Chondrocyte (in vitro differentiated cells): ENCODE measurements around the gene VPS51. TPM values are rescaled to one million over a fixed set of nuclear protein-coding genes. Genes with fewer than 3 reads are reported as not detected.

Source experiments
- DNase-seq: peaks from one replicate; pipeline ENCODE4 v3.0.0; 2021; ENCODE audit warnings: mixed read lengths, low spot score
- H3K27ac Mint-ChIP-seq: one replicate; pipeline ENCODE4 v1.8.0; 2021; ENCODE audit warnings: mild to moderate bottlenecking, moderate library complexity, mixed read lengths; ENCODE audit not compliant: unreplicated experiment
- H3K27me3 Mint-ChIP-seq: 2 replicates; pipeline ENCODE4 v1.8.0; 2021; ENCODE audit warnings: low read depth, mixed read lengths
- H3K36me3 Mint-ChIP-seq: 2 replicates; pipeline ENCODE4 v1.8.0; 2021; ENCODE audit warnings: low read depth, mixed read lengths
- H3K4me1 Mint-ChIP-seq: 2 replicates; pipeline ENCODE4 v1.8.0; 2021; ENCODE audit warnings: low read depth, mild to moderate bottlenecking, mixed read lengths
- H3K4me3 Mint-ChIP-seq: one replicate; pipeline ENCODE4 v1.8.0; 2021; ENCODE audit warnings: mild to moderate bottlenecking, moderate library complexity, mixed read lengths; ENCODE audit not compliant: unreplicated experiment
- H3K9me3 Mint-ChIP-seq: 2 replicates; pipeline ENCODE4 v1.8.0; 2021; ENCODE audit warnings: low read depth, mixed read lengths
- total RNA-seq: library from RNA; stranded (reverse); gene quantifications from 3 replicates; pipeline ENCODE4 v1.2.1, GENCODE V29; 2021
- TF ChIP-seq, protein P1 (sequence below): fragments of 200-600 bp; sonication (generic); IDR thresholded peaks from 2 replicates; pipeline ENCODE4 v1.5.0; 2021; ENCODE audit warnings: antibody characterized with exemption, mild to moderate bottlenecking, moderate library complexity

VPS51 gene
- total RNA-seq, 1 donor from 2014 or later: 73.4 TPM

DNA sequence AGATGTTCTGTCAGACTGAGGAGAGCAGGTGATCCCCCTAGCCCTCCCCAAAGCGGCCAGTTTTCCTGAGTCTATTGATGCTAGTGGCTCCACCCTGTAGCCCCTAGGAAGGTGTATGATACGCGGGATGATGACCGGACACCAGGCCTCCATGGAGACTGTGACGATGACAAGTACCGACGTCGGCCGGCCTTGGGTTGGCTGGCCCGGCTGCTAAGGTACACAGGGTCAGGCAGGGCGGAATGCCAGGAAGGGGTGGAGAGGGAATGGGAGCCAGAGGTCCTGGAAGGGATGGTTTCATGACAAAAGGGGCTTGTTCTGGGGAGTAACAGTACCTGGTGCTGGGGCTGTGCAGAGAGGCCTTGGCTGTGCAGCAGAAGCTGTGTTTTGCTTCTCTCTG, 8.8 kb upstream of the VPS51 start:
- peaks cover 23% of the 10 kb centered on the region for H3K36me3 Mint-ChIP-seq
- TF ChIP-seq, protein P1, sequence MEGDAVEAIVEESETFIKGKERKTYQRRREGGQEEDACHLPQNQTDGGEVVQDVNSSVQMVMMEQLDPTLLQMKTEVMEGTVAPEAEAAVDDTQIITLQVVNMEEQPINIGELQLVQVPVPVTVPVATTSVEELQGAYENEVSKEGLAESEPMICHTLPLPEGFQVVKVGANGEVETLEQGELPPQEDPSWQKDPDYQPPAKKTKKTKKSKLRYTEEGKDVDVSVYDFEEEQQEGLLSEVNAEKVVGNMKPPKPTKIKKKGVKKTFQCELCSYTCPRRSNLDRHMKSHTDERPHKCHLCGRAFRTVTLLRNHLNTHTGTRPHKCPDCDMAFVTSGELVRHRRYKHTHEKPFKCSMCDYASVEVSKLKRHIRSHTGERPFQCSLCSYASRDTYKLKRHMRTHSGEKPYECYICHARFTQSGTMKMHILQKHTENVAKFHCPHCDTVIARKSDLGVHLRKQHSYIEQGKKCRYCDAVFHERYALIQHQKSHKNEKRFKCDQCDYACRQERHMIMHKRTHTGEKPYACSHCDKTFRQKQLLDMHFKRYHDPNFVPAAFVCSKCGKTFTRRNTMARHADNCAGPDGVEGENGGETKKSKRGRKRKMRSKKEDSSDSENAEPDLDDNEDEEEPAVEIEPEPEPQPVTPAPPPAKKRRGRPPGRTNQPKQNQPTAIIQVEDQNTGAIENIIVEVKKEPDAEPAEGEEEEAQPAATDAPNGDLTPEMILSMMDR: no peak
- no peak overlapping the region for H3K4me3 Mint-ChIP-seq
- H3K9me3 Mint-ChIP-seq: no peaks in the 10 kb centered on the region
- H3K27me3 Mint-ChIP-seq: no peaks in the 10 kb centered on the region
- DNase-seq: no peak
- peaks cover 31% of the 10 kb centered on the region for H3K4me1 Mint-ChIP-seq
- no peak overlapping the region for H3K27ac Mint-ChIP-seq

DNA sequence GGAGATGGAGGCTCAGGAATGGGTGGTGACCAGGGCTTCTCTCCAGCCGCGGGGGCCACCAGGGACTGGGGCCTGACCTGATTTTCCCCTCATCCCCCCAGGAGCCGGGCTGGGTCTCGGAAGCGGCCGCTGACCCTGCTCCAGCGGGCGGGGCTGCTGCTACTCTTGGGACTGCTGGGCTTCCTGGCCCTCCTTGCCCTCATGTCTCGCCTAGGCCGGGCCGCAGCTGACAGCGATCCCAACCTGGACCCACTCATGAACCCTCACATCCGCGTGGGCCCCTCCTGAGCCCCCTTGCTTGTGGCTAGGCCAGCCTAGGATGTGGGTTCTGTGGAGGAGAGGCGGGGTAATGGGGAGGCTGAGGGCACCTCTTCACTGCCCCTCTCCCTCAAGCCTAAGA, 8.2 kb upstream of the VPS51 start:
- H3K27me3 Mint-ChIP-seq: no peaks in the 10 kb centered on the region
- TF ChIP-seq, protein P1: no peak
- H3K4me1 Mint-ChIP-seq: peaks cover 28% of the 10 kb centered on the region
- DNase-seq: no peak
- no peaks in the 10 kb centered on the region for H3K9me3 Mint-ChIP-seq
- H3K4me3 Mint-ChIP-seq: no peak overlapping the region
- H3K36me3 Mint-ChIP-seq: peaks cover 23% of the 10 kb centered on the region
- no peak overlapping the region for H3K27ac Mint-ChIP-seq

DNA sequence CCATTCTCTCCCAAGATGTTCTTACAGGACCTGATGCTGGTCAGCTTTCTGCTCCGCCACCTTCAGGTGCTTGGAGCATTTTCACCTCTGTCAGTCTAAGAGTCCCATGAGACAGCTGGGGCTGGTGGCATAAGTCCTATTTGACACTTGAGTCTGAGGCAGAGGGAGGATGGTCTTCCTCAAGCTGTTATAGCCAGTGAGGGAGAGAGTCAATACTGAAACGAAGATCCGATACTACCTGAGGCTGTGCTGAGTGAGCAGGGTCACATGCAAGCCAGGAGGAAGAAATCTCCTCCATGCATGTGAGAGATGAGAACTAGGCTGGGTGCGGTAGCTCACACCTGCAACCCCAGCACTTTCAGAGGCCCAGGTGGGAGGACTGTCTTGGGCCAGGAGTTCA, 6.4 kb upstream of the VPS51 start:
- Mint-ChIP-seq H3K36me3 (peaks cover 23% of the 10 kb centered on the region), H3K4me3 (no peak overlapping the region), H3K27ac (no peak overlapping the region), H3K9me3 (no peaks in the 10 kb centered on the region), H3K27me3 (no peaks in the 10 kb centered on the region), H3K4me1 (peaks cover 13% of the 10 kb centered on the region)
- TF ChIP-seq, protein P1: no peak
- DNase-seq: no peak

DNA sequence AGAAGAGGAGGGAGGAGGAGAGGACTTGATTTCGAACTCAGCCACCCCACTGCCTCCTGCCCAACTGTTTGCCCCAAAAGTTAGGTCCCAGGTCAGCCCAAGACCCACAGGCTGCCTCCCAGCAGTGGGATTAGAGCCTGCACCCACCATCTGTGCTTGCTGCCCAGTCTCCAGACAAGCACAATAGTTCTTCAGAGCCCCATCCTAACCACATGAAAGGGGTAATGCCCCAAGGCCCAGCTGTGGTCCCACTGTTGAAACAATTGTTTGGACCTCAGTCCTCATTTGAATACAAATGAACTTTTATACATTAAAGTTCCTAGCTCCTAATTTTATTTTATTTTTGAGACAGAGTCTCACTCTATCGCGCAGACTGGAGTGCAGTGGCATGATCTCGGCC, 5.4 kb upstream of the VPS51 start:
- Mint-ChIP-seq H3K27ac (no peak overlapping the region), H3K4me3 (no peak overlapping the region), H3K9me3 (no peaks in the 10 kb centered on the region), H3K27me3 (no peaks in the 10 kb centered on the region), H3K36me3 (peaks cover 22% of the 10 kb centered on the region), H3K4me1 (peaks cover 4% of the 10 kb centered on the region)
- DNase-seq: no peak
- TF ChIP-seq, protein P1: no peak

DNA sequence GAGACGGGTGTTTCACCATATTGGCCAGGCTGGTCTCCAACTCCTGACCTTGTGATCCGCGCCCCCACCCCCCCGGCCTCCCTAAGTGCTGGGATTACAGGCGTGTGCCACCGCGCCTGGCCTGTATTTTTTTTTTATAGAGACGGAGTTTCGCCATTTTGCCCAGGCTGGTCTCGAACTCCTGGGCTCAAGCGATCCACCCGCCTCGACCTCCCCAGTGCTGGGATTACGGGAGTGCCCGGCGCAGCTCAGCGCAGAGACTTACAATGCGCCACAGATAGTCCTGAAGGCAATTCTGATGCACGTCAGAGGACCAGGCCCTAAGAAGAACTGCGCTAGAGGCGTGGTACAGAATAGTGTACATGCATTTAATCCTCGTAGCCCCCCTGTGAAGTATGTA, 587 bp upstream of the VPS51 start:
- no peak for DNase-seq
- TF ChIP-seq, protein P1: no peak
- H3K4me1 Mint-ChIP-seq: peaks cover 15% of the 10 kb centered on the region
- peak overlapping the region; percentile 88 for H3K4me3 Mint-ChIP-seq
- H3K27me3 Mint-ChIP-seq: no peaks in the 10 kb centered on the region
- H3K9me3 Mint-ChIP-seq: no peaks in the 10 kb centered on the region
- H3K27ac Mint-ChIP-seq: peak overlapping the region; percentile 88
- no peaks in the 10 kb centered on the region for H3K36me3 Mint-ChIP-seq
